ENCODE data around the gene SBF1.
A peak's percentile ranks its signal among the peaks of the same experiment; 100 is the strongest.

Gene SBF1

DNA sequence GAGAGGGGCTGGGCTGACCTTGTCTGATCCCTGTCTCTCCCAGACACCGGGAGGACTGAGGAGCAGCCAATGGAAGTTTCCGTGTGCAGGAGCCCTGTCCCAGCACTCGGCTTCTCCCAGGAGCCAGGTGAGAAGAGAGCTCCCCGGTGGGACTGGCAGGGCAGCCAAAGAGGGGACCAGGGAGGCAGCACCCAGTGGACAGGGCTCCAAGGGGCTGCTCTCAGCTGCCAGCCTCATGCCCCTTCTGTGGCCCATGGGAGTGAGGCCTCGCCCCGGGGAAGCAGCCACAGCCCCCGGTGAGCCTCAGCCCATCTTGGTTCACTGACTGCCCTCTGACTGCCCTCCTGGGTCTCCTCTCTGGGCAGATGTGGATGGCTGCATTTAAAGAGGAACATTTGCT, 43.8 kb upstream of the SBF1 start:
- Histone ChIP-seq H3K27ac (ENCODE audit: low read length) (no peak overlapping the region), H3K9ac (ENCODE audit: low read depth, low read length) (no peak overlapping the region), H3K36me3 (ENCODE audit: insufficient read depth, low read depth, low read length) (peaks cover 64% of the 10 kb centered on the region), H3K4me1 (ENCODE audit: insufficient read depth, low read length) (no peaks in the 10 kb centered on the region), H3K4me3 (ENCODE audit: low read length) (no peak overlapping the region), H3K9me3 (ENCODE audit: insufficient read depth, low read depth, low read length) (no peaks in the 10 kb centered on the region), H3K27me3 (ENCODE audit: insufficient read depth, low read length) (no peaks in the 10 kb centered on the region)

DNA sequence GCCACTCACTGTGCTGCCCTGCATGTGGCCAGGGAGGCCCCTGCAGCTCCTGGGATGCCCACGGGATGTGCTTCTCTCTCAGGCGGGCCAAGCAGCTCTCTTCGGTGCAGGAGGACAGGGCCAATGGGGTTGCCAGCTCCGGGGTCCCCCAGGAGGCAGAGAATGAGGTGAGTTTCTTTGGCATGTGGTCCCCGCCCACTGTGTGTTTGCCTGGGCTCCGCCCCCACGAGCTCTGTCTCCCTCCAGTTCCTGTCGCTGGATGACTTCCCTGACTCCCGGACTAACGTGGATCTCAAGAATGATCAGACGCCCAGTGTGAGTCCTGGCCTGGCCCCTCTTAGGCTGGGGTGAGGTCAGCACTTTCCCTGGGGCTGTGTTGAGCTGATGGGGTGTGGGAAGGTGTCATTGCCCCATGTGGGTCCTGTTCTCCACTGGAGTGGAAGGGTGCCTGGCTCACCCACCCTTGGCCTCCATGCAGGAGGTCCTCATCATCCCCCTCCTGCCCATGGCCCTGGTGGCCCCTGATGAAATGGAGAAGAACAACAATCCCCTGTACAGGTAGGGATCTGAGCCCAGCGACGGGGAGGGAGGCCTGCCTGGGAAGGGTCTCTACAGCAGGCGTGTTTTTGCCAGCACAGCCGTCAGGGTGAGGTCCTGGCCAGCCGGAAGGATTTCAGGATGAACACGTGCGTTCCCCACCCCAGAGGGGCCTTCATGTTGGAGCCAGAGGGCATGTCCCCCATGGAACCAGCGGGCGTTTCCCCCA, 42.8 kb upstream of the SBF1 start:
- Histone ChIP-seq H3K27ac (ENCODE audit: low read length) (no peak overlapping the region), H3K36me3 (ENCODE audit: insufficient read depth, low read depth, low read length) (peaks cover 55% of the 10 kb centered on the region), H3K9ac (ENCODE audit: low read depth, low read length) (no peak overlapping the region), H3K4me1 (ENCODE audit: insufficient read depth, low read length) (no peaks in the 10 kb centered on the region), H3K9me3 (ENCODE audit: insufficient read depth, low read depth, low read length) (no peaks in the 10 kb centered on the region), H3K27me3 (ENCODE audit: insufficient read depth, low read length) (no peaks in the 10 kb centered on the region), H3K4me3 (ENCODE audit: low read length) (no peak overlapping the region)

DNA sequence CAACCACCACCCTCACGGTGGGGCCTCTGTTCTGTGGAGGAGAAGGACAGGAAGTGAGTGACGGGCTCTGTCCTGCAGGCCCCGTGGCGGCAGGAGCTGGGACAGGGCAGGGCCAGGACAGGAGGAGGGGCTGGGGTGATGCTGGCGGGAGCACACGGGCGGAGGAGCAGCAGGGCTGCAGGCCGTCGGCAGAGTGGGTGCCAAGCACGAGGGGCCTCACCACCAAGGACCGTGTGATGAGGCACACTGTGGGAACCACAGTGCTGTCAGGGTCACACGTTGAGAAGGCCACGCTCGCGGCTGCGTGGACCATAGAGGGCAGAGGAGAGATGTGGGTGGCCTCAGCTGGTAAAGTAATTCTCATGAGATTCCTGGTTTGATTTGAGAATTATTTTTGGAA, 42.1 kb upstream of the SBF1 start:
- H3K9ac ChIP-seq (ENCODE audit: low read depth, low read length) = no peak overlapping the region
- H3K4me3 ChIP-seq (ENCODE audit: low read length) = no peak overlapping the region
- H3K36me3 ChIP-seq (ENCODE audit: insufficient read depth, low read depth, low read length) = peaks cover 54% of the 10 kb centered on the region
- H3K9me3 ChIP-seq (ENCODE audit: insufficient read depth, low read depth, low read length) = no peaks in the 10 kb centered on the region
- no peaks in the 10 kb centered on the region for H3K4me1 ChIP-seq (ENCODE audit: insufficient read depth, low read length)
- no peaks in the 10 kb centered on the region for H3K27me3 ChIP-seq (ENCODE audit: insufficient read depth, low read length)
- H3K27ac ChIP-seq (ENCODE audit: low read length) = no peak overlapping the region

DNA sequence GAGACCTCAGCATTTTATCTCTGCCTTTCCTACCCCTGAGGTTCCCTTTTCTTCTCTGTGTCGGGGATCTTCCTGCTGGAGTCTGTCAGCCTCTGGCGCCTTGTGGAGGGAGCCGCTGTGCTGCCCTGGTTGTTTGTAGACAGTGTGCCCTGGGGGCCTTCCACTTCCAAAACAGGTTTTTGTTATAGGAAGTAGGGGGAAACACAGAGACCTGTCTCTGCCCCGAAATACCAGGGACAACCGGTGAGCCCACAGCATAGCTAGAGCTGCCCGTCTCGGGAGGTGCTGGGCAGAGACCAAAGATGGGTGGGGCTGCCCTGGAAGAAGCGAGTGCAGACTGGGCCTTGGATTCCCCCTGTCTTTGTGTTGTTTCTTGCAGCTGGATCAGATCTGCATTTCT, 41.2 kb upstream of the SBF1 start:
- no peak overlapping the region for H3K27ac ChIP-seq (ENCODE audit: low read length)
- no peaks in the 10 kb centered on the region for H3K9me3 ChIP-seq (ENCODE audit: insufficient read depth, low read depth, low read length)
- no peak overlapping the region for H3K4me3 ChIP-seq (ENCODE audit: low read length)
- H3K36me3 ChIP-seq (ENCODE audit: insufficient read depth, low read depth, low read length) = peaks cover 48% of the 10 kb centered on the region
- H3K27me3 ChIP-seq (ENCODE audit: insufficient read depth, low read length) = no peaks in the 10 kb centered on the region
- no peaks in the 10 kb centered on the region for H3K4me1 ChIP-seq (ENCODE audit: insufficient read depth, low read length)
- no peak overlapping the region for H3K9ac ChIP-seq (ENCODE audit: low read depth, low read length)

DNA sequence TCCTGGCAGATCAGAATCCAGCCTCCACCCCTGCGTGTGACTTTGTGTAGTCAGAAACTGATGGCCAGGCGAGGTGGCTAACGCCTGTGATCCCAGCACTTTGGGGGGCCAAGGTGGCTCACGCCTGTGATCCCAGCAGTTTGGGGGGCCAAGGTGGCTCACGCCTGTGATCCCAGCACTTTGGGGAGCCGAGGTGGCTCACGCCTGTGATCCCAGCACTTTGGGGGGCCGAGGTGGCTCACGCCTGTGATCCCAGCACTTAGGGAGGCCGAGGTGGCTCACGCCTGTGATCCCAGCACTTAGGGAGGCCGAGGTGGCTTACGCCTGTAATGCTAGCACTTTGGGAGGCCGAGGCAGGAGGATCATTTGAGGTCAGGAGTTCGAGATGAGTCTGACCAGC, 38.3 kb upstream of the SBF1 start:
- H3K36me3 ChIP-seq (ENCODE audit: insufficient read depth, low read depth, low read length) = peaks cover 27% of the 10 kb centered on the region
- no peak overlapping the region for H3K4me3 ChIP-seq (ENCODE audit: low read length)

DNA sequence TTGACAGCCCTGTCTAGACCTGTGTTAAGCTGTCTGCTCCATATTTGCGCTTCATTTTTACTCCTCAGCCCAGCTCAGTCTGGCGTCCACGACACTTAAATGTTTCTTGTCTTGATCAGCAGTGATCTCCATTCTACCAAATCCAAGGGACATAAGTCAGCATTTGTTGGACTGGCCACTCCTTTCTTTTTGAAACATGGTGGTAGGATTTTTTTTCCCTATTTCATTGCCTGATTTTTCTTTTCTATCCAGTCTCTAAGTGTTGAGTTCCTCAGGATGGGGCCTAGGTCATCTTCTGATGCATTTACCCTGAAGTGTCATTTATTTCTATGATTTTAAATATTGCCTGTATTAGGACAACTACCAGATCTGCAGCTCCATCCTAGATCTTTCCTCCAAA, 34.1 kb upstream of the SBF1 start:
- H3K27me3 ChIP-seq (ENCODE audit: insufficient read depth, low read length) = no peaks in the 10 kb centered on the region
- peaks cover 14% of the 10 kb centered on the region for H3K36me3 ChIP-seq (ENCODE audit: insufficient read depth, low read depth, low read length)
- H3K4me3 ChIP-seq (ENCODE audit: low read length) = peak overlapping the region; percentile 97
- no peaks in the 10 kb centered on the region; the same call in 1 of the 2 replicates for H3K4me1 ChIP-seq (ENCODE audit: insufficient read depth, low read length)
- no peak overlapping the region for H3K27ac ChIP-seq (ENCODE audit: low read length)
- no peaks in the 10 kb centered on the region for H3K9me3 ChIP-seq (ENCODE audit: insufficient read depth, low read depth, low read length)
- peak overlapping the region; percentile 85 for H3K9ac ChIP-seq (ENCODE audit: low read depth, low read length)

More for the DNA sequence above, 38.3 kb upstream of the SBF1 start:
- Histone ChIP-seq H3K9ac (ENCODE audit: low read depth, low read length) (no peak overlapping the region), H3K27ac (ENCODE audit: low read length) (no peak overlapping the region), H3K27me3 (ENCODE audit: insufficient read depth, low read length) (no peaks in the 10 kb centered on the region), H3K4me1 (ENCODE audit: insufficient read depth, low read length) (no peaks in the 10 kb centered on the region), H3K9me3 (ENCODE audit: insufficient read depth, low read depth, low read length) (no peaks in the 10 kb centered on the region)

DNA sequence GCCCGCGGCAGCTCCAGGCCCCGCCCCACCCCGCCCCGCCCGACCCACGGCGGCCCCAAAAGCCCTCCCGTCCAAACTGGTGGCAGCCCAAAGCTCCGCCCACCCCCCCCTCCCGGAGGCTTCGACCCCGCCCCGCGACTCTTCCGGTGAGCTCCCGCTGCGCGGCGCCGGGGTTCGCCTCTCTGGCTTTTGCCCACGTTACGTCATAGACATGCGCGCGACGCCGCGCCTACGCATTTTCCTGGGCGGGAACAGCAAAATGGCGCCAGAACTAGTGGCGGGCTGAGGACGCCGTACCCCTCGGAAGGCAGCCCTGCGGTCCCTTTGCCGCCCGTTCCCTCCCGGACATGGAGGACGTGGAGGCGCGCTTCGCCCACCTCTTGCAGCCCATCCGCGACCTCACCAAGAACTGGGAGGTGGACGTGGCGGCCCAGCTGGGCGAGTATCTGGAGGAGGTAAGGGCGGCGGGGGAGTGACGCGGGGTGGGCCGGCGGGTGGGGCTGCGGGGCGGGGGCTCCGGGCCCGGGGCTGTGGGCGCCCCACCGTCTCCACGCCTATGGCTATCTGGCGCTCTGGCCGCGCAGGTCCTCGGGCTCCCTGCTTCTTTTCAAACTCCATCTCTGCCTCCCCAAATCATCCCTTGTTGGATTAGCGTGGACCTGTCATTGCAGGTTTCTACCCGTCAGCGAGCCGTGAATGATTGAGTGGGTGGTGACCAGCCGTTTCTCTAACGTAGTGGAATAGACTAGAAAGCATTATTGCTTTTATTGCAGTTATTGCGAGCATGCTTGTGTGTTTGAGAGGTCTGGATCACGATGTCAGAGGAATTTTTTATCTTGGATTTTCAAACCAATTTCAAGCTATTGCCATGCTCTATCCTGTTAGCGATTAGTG, 33.4 kb upstream of the SBF1 start, which contains the start of gene NCAPH2:
NCAPH2 (plus strand) TSS at position 234 of the 894 bp plus-strand sequence; CDS start at position 348, 114 bp downstream.
- H3K9ac ChIP-seq (ENCODE audit: low read depth, low read length) = peak within 1 kb of the TSS; percentile 88
- peaks cover 14% of the 10 kb centered on the region for H3K36me3 ChIP-seq (ENCODE audit: insufficient read depth, low read depth, low read length)
- peak within 1 kb of the TSS; percentile 97 for H3K4me3 ChIP-seq (ENCODE audit: low read length)
- H3K27me3 ChIP-seq (ENCODE audit: insufficient read depth, low read length) = no peaks in the 10 kb centered on the region
- no peak within 1 kb of the TSS for H3K27ac ChIP-seq (ENCODE audit: low read length)
- H3K9me3 ChIP-seq (ENCODE audit: insufficient read depth, low read depth, low read length) = no peaks in the 10 kb centered on the region
- H3K4me1 ChIP-seq (ENCODE audit: insufficient read depth, low read length) = no peaks in the 10 kb centered on the region; the same call in 1 of the 2 replicates

DNA sequence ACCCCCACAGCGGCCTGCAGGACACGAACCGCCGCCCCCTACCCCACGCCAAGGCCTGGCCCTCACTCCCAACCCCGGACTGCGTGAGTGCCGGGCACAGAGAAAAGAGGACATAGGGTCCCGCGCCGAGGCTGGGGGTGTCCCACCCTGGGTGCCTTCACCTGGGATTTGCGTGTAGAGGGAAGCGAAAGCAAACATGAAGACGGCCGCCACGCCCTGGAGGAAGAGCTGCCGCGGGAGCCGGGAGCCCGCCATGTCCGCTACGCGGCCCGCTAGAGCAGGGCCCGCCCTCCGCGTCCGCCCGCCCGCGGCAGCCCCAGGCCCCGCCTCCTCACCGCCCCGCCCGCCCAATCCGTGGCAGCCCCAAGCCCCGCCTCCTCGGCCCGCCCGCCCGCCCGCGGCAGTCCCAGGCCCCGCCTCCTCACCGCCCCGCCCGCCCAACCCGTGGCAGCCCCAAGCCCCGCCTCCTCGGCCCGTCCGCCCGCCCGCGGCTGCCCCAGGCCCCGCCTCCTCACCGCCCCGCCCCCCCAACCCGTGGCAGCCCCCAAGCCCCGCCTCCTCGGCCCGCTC, 32.7 kb upstream of the SBF1 start, which contains the start of gene LMF2:
LMF2 (minus strand) TSS at position 282 of the 570 bp plus-strand sequence; CDS start at position 255, 27 bp downstream.
- H3K4me3 ChIP-seq (ENCODE audit: low read length) = peak within 1 kb of the TSS; percentile 97
- H3K27ac ChIP-seq (ENCODE audit: low read length) = no peak within 1 kb of the TSS
- peaks cover 12% of the 10 kb centered on the region for H3K36me3 ChIP-seq (ENCODE audit: insufficient read depth, low read depth, low read length)
- H3K27me3 ChIP-seq (ENCODE audit: insufficient read depth, low read length) = no peaks in the 10 kb centered on the region
- no peaks in the 10 kb centered on the region; the same call in 1 of the 2 replicates for H3K4me1 ChIP-seq (ENCODE audit: insufficient read depth, low read length)
- peak within 1 kb of the TSS; percentile 88 for H3K9ac ChIP-seq (ENCODE audit: low read depth, low read length)
- H3K9me3 ChIP-seq (ENCODE audit: insufficient read depth, low read depth, low read length) = no peaks in the 10 kb centered on the region

DNA sequence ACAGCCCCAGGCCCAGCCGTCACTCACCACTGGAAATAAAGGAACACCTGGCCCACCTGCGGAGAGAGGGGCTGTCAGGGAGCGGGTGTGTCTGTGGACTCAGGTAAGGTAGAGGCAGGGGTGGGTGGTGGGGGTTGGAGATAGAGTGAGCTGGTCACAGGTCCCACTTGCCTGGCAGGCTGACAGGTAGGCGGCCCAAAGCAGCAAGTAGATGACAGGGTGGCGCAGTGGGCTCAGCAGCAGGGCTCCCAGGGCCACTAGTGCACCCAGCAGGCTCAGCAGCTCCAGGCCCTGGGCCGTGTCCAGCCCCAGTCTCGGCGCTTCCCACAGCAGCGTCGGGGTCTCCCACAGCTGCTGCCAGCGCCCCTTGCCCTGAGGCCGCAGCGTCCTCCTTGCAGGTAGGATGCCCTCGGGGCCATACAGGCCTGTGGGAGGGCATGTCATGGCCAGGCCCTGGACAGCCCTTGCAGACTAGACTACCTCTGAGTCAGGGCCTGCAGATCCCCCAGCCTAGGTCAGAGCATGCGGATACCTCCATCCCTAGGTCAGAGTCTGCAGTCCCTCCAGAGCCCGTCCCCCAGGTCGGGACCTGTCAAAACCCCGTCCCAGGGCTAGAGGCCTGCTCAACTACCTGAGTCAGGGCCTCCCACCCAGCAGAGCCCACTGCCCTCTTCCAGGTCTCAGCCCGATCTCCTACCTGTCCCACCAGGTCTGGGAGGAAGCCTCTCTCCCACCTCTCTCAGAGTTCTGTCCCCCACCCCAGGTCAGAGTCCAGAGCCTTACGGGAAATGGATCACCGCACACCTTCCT, 32.0 kb upstream of the SBF1 start:
- no peak overlapping the region for H3K27ac ChIP-seq (ENCODE audit: low read length)
- no peaks in the 10 kb centered on the region for H3K27me3 ChIP-seq (ENCODE audit: insufficient read depth, low read length)
- H3K4me3 ChIP-seq (ENCODE audit: low read length) = peak overlapping the region; percentile 95
- no peaks in the 10 kb centered on the region for H3K9me3 ChIP-seq (ENCODE audit: insufficient read depth, low read depth, low read length)
- peak overlapping the region; percentile 88 for H3K9ac ChIP-seq (ENCODE audit: low read depth, low read length)
- peaks cover 6% of the 10 kb centered on the region; the same call in 1 of the 2 replicates for H3K36me3 ChIP-seq (ENCODE audit: insufficient read depth, low read depth, low read length)
- no peaks in the 10 kb centered on the region; the same call in 1 of the 2 replicates for H3K4me1 ChIP-seq (ENCODE audit: insufficient read depth, low read length)

DNA sequence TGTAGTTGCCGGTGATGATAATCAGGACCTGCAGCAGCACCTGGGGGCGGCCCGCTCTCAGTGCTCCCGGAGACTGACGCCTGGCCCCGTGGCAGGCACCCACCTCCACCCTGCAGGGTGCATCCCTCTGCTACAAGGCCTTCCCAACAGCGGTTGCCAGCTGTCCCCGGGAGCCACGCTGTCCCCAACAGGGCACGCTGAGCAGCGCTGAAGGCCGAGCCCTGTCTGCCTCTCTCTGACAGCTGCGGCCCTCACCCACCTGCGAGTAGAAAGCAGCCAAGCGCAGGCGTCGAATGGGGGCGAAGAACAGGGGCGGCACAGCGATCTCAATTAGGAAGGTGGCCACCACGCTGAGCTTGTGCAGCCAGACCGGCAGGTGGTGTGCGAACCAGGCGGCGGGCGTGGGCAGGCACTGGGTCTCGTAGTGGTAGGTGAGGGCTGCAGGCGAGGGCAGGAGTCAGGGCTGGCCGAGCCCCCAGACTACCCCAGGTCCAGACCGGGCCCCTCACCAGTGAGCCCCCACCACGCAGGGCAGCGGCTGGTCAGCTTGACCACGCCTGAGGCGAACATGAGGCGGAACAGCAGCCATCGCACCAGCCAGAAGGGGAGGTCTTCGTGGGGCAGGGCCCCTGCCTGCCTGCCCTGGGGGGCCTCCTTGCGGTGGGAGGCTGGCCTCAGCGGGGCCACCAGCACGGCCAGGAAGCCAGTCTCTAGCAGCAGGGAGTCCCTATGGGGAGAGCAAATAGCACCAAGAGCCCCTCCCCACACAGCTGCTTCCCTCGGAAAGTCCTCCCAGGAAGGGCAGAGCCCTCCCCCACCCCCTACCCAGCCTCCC, 31.2 kb upstream of the SBF1 start:
- Histone ChIP-seq H3K27me3 (ENCODE audit: insufficient read depth, low read length) (no peaks in the 10 kb centered on the region), H3K4me1 (ENCODE audit: insufficient read depth, low read length) (no peaks in the 10 kb centered on the region; the same call in 1 of the 2 replicates), H3K9me3 (ENCODE audit: insufficient read depth, low read depth, low read length) (no peaks in the 10 kb centered on the region), H3K27ac (ENCODE audit: low read length) (no peak overlapping the region), H3K9ac (ENCODE audit: low read depth, low read length) (no peak overlapping the region), H3K36me3 (ENCODE audit: insufficient read depth, low read depth, low read length) (peaks cover 6% of the 10 kb centered on the region; the same call in 1 of the 2 replicates), H3K4me3 (ENCODE audit: low read length) (peak overlapping the region; percentile 95; the same call in 1 of the 2 replicates)
